Keratinocyte (primary cell): Measurements from ENCODE around the gene EIF2S3.

Source experiments
- CTCF ChIP-seq, 3 experiments: IDR thresholded peaks in 1 of 3; conservative IDR thresholded peaks in 1 of 3; optimal IDR thresholded peaks in 1 of 3; 2 replicates in 2 of 3; 3 replicates in 1 of 3; pipeline versions ENCODE3 to v1.5.1; 2011; ENCODE audit warnings: low read length in 3 of 3, mild to moderate bottlenecking in 3 of 3, moderate library complexity in 2 of 3, control low read depth in 1 of 3, inconsistent platforms in 1 of 3; ENCODE audit not compliant: insufficient read depth in 2 of 3; ENCODE audit errors: extremely low read depth in 1 of 3
- EZH2 ChIP-seq: IDR thresholded peaks from one replicate; pipeline ENCODE4 v1.6.1; 2012; ENCODE audit warnings: inconsistent platforms, mild to moderate bottlenecking, low read length, moderate library complexity

- no peak for TF ChIP-seq CTCF (optimal IDR thresholded peaks at IDR 0.05 in 1 of 3, IDR thresholded peaks at IDR 0.05 in 1 of 3, conservative IDR thresholded peaks at IDR 0.05 in 1 of 3; ENCODE audit: extremely low read depth in 1 of 3, insufficient read depth in 2 of 3, low read length in 3 of 3)
- no peak for TF ChIP-seq EZH2
These were observed 49.7 kb upstream of the EIF2S3 start for GRCh38 chrX:24005028-24005427.
